Endothelial cell of umbilical vein (primary cell): ENCODE results near the gene CAPN7. TPM values are rescaled to one million over a fixed set of nuclear protein-coding genes. Genes with fewer than 3 reads are reported as not detected.

ENCODE experiments used
- BruUV-seq: library from RNA; stranded (reverse); fragments of 400-500 nt; replicated peaks from 2 replicates; lab custom pipeline; 2021; lab: Mats Ljungman, UMichigan
- CTCF ChIA-PET: fragments of 300-600, 350-600 bp; sonication (Branson Sonifier 250); formaldehyde crosslinking; loops from one replicate; lab custom pipeline; 2021; ENCODE audit warnings: antibody characterized with exemption, inconsistent platforms; lab: Charles Lee
- POLR2A ChIA-PET: fragments of 300-600, 350-600 bp; sonication (Branson Sonifier 250); formaldehyde crosslinking; loops from one replicate; lab custom pipeline; 2021; ENCODE audit warnings: antibody characterized with exemption, inconsistent platforms; lab: Charles Lee
- DNase-seq: peaks from one replicate; pipeline ENCODE4 v3.0.0-alpha.2; 2011; ENCODE audit warnings: low read depth, low spot score
- FAIRE-seq: peaks from 2 replicates; lab custom pipeline; 2011; peaks lifted over from hg19 to GRCh38; lab: Jason Lieb, UNC
- H2AFZ ChIP-seq: 2 replicates; pipeline ENCODE4 v1.6.0; 2012; ENCODE audit warnings: low read depth, low read length, control low read depth, inconsistent platforms
- H3K27ac ChIP-seq: 2 replicates; pipeline ENCODE4 v1.5.1; 2011; ENCODE audit warnings: low read depth, mild to moderate bottlenecking, control low read depth, low read length, moderate library complexity; ENCODE audit not compliant: insufficient read depth
- H3K27me3 ChIP-seq, 2 experiments: 2 replicates each; pipeline versions ENCODE4 v1.6.0 to v1.6.1; 2011; ENCODE audit warnings: low read length in 2 of 2, mixed read lengths in 1 of 2; ENCODE audit not compliant: control insufficient read depth in 2 of 2, insufficient read depth in 2 of 2
- H3K36me3 ChIP-seq, 2 experiments: 2 replicates in 1 of 2; 3 replicates in 1 of 2; pipeline ENCODE4 v1.5.1; 2011; ENCODE audit warnings: low read length in 2 of 2, mild to moderate bottlenecking in 1 of 2, moderate library complexity in 1 of 2; ENCODE audit not compliant: control insufficient read depth in 2 of 2, insufficient read depth in 2 of 2; ENCODE audit errors: extremely low read depth in 1 of 2
- H3K4me1 ChIP-seq: 3 replicates; pipeline ENCODE4 v1.5.1; 2011; ENCODE audit warnings: mild to moderate bottlenecking, low read length; ENCODE audit not compliant: control insufficient read depth, insufficient read depth; ENCODE audit errors: extremely low read depth
- H3K4me2 ChIP-seq: 2 replicates; pipeline ENCODE4 v1.6.1; 2011; ENCODE audit warnings: low read length, control low read depth, mixed read lengths; ENCODE audit not compliant: insufficient read depth
- H3K4me3 ChIP-seq, 3 experiments: fragments of 200-600 bp in 1 of 3; sonication (generic), shearing (Covaris generic) in 1 of 3; replicated peaks in 1 of 3; 2 replicates each; pipeline ENCODE4 v1.5.1; 2011 to 2016; ENCODE audit warnings: control low read depth in 3 of 3, low read length in 3 of 3, mild to moderate bottlenecking in 2 of 3, inconsistent platforms in 1 of 3, low read depth in 1 of 3, moderate library complexity in 1 of 3; ENCODE audit not compliant: insufficient read depth in 1 of 3
- H3K79me2 ChIP-seq: 2 replicates; pipeline ENCODE4 v1.6.0; 2012; ENCODE audit warnings: low read length, inconsistent platforms; ENCODE audit not compliant: control insufficient read depth, insufficient read depth
- H3K9ac ChIP-seq: replicated peaks from 2 replicates; pipeline ENCODE3; 2011; ENCODE audit warnings: low read length, control low read depth; ENCODE audit not compliant: insufficient read depth; ENCODE audit errors: extremely low read depth
- H3K9me1 ChIP-seq: replicated peaks from 3 replicates; pipeline ENCODE4 v1.6.0; 2011; ENCODE audit warnings: mild to moderate bottlenecking, low read length; ENCODE audit not compliant: control insufficient read depth, insufficient read depth; ENCODE audit errors: extremely low read depth
- H3K9me3 ChIP-seq: replicated peaks from 2 replicates; pipeline ENCODE4 v1.5.1; 2012; ENCODE audit warnings: low read length, inconsistent platforms; ENCODE audit not compliant: control insufficient read depth, insufficient read depth
- H4K20me1 ChIP-seq: replicated peaks from 2 replicates; pipeline ENCODE3; 2011; ENCODE audit warnings: mild to moderate bottlenecking, low read length; ENCODE audit not compliant: control insufficient read depth, insufficient read depth; ENCODE audit errors: extremely low read depth
- CTCF ChIP-seq, 2 donors: IDR thresholded peaks; 1 replicate in 1 of 2; 2 replicates in 1 of 2; pipeline ENCODE4 v1.5.1; 2011; ENCODE audit warnings: low read length in 2 of 2, mild to moderate bottlenecking in 2 of 2, moderate library complexity in 2 of 2, control low read depth in 1 of 2, inconsistent platforms in 1 of 2, low read depth in 1 of 2; ENCODE audit not compliant: insufficient read depth in 1 of 2; ENCODE audit errors: extremely low read depth in 1 of 2
- EZH2 ChIP-seq: IDR thresholded peaks from 2 replicates; pipeline ENCODE4 v1.6.1; 2012; ENCODE audit warnings: borderline replicate concordance, low read depth, mild to moderate bottlenecking, moderate library complexity, low read length, inconsistent platforms; ENCODE audit not compliant: severe bottlenecking
- FOS ChIP-seq: IDR thresholded peaks from 2 replicates; pipeline ENCODE4 v1.6.1; 2011; ENCODE audit warnings: mild to moderate bottlenecking, low read length, moderate library complexity, borderline replicate concordance; ENCODE audit not compliant: insufficient read depth
- GATA2 ChIP-seq: IDR thresholded peaks from 2 replicates; pipeline ENCODE4 v1.7.0; 2011; ENCODE audit warnings: low read depth, mild to moderate bottlenecking, moderate library complexity, mixed read lengths, low read length; ENCODE audit not compliant: insufficient read length, insufficient read depth
- JUN ChIP-seq: IDR thresholded peaks from 2 replicates; pipeline ENCODE4 v1.6.1; 2011; ENCODE audit warnings: borderline replicate concordance, low read depth; ENCODE audit not compliant: insufficient read length, insufficient read depth
- MAX ChIP-seq: IDR thresholded peaks from 2 replicates; pipeline ENCODE4 v1.6.1; 2011; ENCODE audit not compliant: insufficient read depth, insufficient read length
- MYC ChIP-seq: IDR thresholded peaks from one replicate; pipeline ENCODE4 v1.6.1; 2011; ENCODE audit warnings: mild to moderate bottlenecking, low read depth, low read length
- POLR2A ChIP-seq: IDR thresholded peaks from 2 replicates; pipeline ENCODE4 v1.6.1; 2012; ENCODE audit warnings: low read depth, mild to moderate bottlenecking, control low read depth, low read length
- POLR2AphosphoS5 ChIP-seq: IDR thresholded peaks from 2 replicates; pipeline ENCODE4 v1.6.1; 2012; ENCODE audit warnings: low read depth, mild to moderate bottlenecking, control low read depth, low read length, moderate library complexity; ENCODE audit not compliant: insufficient read depth
- dilution Hi-C: fragments of 300-500 bp; cut with MboI; formaldehyde crosslinking; loops from one replicate; pipeline ENCODE4 v1.15.0; 2019; ENCODE audit warnings: low sequenced_read_pairs; ENCODE audit not compliant: extremely low pct_ligation_motif_present
- intact Hi-C: fragments of 100-400 bp; cut with micrococcal nuclease; formaldehyde crosslinking; loops from one replicate; pipeline ENCODE4 v1.10.0; 2022
- polyA plus RNA-seq, 4 experiments: library from polyadenylated mRNA; depleted of rRNA in 3 of 4; stranded (reverse) in 3 of 4; unstranded in 1 of 4; fragments of >200 nt; gene quantifications; 2 replicates each; pipeline versions ENCODE4 v1.2.1 to v1.2.3, GENCODE V29; 2011 to 2012; ENCODE audit warnings: missing spikeins in 1 of 4
- total RNA-seq: library from RNA; stranded (reverse); gene quantifications from 2 replicates; pipeline ENCODE4 v1.2.3, GENCODE V29; 2021

Gene CAPN7
- total and polyA plus RNA-seq, 2 donors (not counting 3 experiments of a cell fraction or from before 2014, with no cell fraction given), result 13.2 to 32.7 TPM

- Histone ChIP-seq H3K9me3 (no peaks in the 10 kb centered on the region), H3K9ac (no peak overlapping the region), H4K20me1 (no peaks in the 10 kb centered on the region), H3K27me3 (no peaks in the 10 kb centered on the region), H3K4me1 (no peaks in the 10 kb centered on the region), H3K4me3 (no peak overlapping the region), H3K27ac (no peak overlapping the region), H3K79me2 (no peaks in the 10 kb centered on the region), H2AFZ (no peak overlapping the region), H3K36me3 (peaks cover 2 to 24% of the 10 kb centered on the region in 2 experiments), H3K9me1 (no peaks in the 10 kb centered on the region), H3K4me2 (no peak overlapping the region)
- ChIA-PET CTCF (interaction anchor here (1.0 to 1.4 kb wide), 2 partner anchors 8 to 177 kb away, joined by 4 to 5 read pairs; no protein-coding TSS in a partner anchor), POLR2A (no interaction called here)
- intact Hi-C loops (no loop called here), dilution Hi-C loops (no loop called here)
- TF ChIP-seq EZH2 (no peak), POLR2AphosphoS5 (no peak), MAX (no peak), CTCF (IDR thresholded peaks at IDR 0.05; ENCODE audit: extremely low read depth in 1 of 2, insufficient read depth in 1 of 2, low read depth in 1 of 2, low read length in 2 of 2) (no peak), MYC (no peak), GATA2 (no peak), POLR2A (no peak), JUN (no peak), FOS (no peak)
- DNase-seq, result no peak
- no peak for FAIRE-seq
- BruUV-seq, result no TSS peak
Measured at GRCh38 chr3:15228147-15228546, 22.1 kb downstream of the CAPN7 start.
